HG03354 (cell line): ENCODE data around the gene SPG11.
"Not testable (repeated sequence)": the region's sequence is repeated elsewhere in the genome, so short reads cannot be mapped to it uniquely, and the experiment has no call there.

Source experiments
- ATAC-seq: cut with Tn5 transposase; IDR thresholded peaks from one replicate; pipeline ENCODE4 v1.9.1; 2021; ENCODE audit warnings: mild to moderate bottlenecking; ENCODE audit not compliant: unreplicated experiment, poor library complexity, severe bottlenecking

The SPG11 gene

DNA sequence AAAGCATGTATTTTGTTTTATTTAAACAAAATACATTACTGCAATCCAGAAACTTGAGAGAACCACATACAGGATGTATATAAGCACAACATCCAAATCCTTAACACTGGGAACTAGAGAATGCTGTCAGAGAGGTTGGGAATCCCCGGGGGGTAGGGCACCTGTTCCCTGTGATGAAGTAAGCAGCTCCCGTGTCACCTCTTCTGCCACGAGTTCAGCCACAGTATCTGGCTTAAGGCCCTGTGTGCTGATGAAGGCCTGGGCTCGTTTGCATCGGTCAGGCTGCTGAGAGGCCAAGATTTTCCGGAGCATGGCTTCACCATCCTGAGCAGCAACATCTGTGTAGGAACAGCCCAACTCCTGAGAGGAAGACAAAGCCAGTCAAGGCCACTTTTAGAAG, 90.1 kb downstream of the SPG11 start:
- no peak for ATAC-seq

DNA sequence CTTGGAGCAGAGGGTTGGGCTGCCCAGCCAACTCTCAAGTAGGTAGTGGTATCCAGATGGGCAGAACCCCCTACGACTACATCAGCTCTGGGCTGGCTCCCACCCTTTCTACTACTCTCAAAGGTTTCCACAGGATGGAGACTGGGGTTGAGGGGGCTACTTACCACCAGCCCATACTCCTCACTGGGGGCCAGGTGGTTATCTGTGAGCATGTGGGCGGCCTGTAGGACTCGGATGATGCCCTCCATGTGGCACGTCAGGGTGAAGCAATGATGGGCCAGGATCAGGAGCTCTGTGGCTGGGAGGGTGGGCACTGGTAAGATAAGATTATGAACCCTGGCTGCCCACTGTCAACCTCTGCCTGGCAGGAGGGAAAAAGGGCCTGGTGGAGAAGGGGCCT, 93.1 kb downstream of the SPG11 start:
- no peak for ATAC-seq

DNA sequence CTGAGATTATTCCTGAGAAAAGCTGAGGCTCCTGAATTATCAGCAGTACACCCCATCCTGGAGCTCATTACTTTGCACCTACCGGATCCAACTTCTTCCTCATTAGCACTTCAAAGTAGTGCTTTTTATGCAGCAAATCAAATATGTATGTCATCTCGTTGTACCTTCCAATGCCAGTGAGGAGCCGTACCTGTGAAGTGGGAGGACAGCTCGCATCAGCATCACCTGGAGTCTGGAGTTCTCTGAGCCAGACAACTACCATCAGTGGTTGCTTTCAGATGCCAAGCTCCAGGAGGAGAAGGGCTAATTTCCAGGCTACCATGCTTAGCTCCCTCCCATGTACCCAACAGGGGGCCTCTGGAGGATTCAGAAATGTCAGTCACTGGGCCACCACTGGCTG, 94.1 kb downstream of the SPG11 start:
- no peak for ATAC-seq

DNA sequence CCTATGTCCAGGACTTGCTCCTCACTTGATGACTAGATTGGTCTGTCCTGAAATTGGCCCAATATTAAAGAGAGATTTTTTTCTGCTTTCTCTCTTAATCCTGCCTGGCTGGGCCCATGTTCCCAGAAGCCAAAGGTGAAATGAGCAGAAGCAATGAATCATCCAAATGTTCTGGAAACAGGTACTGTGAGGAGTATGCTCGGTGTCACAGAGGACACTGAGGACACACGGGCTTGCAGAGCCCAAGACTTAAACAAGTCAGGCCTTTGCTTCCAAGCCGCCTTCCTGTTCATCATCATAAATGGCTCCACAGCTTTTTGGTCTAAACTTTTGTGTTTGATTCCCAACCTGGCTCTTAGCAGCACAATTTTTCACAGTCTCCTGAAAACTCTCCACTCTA, 95.1 kb downstream of the SPG11 start:
- ATAC-seq = no peak

DNA sequence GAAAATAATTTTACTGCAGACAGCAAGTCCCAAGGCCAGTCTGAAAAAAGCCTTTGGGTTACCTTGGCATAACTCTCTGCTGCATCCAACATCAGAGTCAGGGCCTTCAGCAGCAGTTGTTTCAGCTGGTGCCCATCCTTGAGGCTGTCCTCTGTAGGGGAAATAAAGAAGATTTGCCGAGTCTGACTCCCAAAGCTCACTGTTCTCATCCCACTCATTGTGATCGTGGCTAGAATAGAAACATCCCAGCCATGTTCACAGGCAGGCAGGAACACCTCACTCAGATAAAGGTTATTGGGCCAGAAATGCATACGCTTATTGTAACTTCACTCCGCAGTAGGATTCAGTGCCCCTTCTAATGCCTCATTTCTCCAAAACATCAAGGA, 97.3 kb downstream of the SPG11 start:
- ATAC-seq = no peak

DNA sequence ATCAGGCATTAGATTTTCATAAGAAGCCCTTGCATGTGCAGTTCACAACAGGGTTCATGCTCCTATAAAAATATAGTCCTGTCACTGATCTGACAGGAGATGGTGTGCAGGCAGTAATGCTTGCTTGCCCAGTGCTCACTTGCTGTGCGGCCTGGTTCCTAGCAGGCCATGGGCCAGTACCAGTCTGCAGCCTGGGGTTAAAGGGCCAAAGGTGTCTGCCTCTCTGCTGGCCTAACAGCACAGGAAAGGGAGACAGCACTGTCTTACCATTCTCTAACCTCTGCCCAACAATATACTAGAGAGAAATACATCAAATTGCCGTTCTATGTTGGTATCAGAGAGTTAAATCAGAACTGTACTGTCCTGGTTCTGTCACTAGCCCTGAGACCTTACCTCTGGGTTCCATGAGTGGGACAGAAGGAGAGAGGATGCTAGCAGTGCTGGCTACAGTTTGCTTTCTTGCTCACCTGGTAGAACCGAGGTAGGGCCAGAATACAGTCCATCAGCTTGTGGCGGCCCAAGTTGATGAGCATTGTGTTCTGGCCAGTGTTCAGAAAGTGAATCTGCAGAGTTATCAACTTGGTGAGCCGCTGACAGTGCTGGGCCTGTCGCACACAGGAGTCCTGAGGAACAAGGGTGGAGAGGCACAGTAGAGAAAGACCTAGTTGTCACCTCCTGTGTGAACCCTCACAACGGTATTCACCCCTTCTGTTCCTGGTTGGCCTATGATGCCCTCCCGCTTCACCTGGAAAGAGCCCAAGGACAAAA, 97.9 kb downstream of the SPG11 start:
- no peak for ATAC-seq

DNA sequence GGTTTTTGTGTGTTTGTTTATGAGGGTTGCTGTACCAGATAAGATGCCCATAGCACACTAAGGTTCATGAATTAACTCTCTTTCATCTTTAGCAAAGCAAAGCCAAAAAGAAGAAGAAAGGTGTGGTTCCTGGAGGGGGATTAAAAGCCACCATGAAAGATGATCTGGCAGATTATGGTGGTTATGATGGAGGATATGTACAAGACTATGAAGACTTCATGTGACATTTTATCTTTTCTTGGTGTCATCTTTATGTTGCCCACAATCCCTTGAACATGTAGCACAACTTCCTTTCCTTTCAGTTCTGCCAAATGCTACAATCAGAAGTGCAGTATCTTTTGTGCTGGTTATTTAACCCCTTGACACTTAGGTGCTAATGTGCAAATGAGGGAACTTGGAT, 102.5 kb downstream of the SPG11 start:
- ATAC-seq = not testable (repeated sequence)

DNA sequence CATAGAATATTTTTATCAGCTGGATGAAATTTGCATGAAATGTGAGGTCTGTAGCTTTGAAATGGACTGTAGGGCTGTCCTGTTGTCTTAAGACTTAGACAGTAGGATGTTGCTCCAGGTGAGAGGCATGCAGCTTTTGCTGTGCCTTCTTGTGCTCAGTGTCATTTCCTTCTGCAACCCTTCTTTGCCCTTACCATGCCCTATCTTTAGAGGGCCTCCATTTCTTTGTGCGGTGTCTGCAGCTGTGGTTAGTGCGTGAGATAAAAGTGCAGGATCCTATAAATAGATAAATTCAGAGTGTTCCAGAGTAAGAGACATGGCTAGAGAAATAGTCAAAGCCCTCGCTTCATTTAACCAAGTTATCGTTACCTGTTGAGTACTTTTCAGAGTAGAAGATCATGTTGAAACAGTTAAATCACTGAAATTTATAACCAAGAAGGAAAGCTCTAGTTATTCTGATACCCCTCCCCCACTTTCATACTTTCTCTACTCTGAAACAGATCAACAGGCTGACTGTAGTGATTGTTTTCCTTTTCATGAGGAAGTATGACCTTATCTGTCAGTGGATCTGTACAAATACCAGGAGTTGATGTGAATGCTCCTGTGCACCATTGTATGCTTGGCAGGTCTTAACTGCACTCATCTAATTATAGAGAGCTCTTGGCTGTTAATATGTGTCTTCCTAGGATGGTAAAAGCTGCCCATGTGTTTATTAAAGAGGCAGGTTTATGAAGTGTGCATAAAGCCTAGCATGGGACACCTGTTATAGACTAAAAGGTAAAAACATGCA, 108.3 kb downstream of the SPG11 start:
- no peak for ATAC-seq

DNA sequence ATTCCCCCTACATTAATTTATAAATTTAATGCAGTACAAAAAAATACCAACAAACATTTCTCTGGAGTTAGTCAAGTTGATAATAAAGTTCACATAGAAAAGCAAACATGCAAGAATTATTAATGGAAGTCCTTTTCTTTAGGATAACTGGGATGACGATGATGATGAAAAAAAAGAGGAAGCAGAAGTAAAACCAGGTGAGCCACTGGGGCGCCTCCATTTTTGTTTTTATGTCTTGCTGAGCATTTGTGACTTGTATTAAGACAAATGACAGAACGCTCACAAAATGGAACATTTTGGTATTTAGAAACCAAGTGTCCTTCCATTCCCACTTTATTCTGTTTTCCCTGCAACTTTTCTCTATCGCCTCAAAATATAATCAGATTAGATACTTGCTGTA, 112.7 kb downstream of the SPG11 start:
- no peak for ATAC-seq

DNA sequence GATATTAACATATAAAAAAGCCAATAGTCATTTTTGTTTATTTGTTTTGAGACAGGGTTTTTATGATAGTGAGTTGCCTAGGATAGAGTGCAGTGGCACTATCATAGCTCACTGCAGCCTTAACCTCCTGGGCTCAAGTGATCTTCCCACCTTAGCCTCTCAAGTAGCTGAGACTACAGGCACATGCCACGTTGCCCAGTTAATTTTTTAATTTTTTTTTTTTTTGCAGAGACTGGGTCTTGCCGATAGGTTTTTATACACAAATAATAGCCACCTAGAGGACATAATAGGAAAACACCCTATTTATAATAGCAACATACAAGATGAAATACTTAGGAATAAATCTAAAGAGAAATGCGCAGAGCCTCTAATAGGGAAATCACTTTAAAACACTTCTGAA, 113.2 kb downstream of the SPG11 start:
- no peak for ATAC-seq

DNA sequence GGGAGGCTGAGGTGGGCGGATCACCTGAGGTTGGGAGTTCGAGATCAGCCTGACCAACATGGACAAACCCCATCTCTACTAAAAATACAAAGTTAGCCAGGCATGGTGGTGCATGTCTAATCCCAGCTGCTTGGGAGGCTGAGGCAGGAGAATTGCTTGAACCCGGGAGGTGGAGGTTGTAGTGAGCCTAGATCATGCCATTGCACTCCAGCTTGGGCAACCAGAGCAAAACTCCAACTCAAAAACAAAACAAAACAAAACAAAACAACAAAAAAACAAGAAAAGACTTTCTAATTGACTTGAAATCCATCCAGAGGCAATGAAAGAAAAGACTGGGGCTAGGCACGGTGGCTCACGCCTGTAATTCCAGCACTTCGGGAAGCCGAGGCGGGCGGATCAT, 114.3 kb downstream of the SPG11 start:
- not testable (repeated sequence) for ATAC-seq

DNA sequence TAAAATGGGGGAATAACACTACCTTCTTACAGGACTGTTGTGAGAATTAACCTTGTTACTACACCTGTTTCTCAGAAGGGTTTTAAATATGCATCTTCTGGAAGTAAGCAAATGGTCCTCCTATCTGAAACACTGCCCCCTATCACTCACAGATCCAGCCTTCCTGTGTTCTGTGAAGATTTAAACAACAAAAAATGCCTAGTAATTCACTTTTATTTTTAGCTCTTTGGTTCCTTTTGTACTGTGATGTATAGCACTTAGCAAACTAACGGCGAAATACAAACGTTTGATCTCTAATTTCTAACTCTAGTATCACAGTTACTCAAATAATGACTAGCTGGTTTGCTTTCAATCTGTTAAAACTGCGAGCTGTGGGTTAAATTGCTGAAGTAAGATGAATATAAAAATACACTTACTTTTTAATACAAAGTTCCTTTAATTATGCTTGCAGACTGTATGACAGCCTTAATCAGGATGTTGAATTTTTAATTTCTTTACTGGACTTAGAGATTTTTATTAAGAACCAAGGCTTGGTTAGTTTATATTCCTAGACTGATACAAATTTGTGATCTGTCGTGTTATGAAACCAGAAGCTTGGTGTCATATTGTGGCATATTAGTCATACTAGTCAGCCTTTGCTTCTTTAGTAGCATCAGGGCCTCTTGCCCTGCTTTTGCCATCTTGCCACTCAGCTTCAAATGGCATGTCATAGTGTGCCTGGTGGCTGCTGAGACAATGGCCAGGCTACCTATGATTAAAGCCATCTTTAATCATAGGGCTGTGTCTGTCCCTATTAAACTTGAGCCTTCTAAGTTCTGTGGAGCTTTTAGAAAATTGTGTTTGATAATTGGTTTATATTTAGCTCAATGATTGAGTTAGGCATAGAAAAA, 117.3 kb downstream of the SPG11 start:
- ATAC-seq = peak; percentile 82

DNA sequence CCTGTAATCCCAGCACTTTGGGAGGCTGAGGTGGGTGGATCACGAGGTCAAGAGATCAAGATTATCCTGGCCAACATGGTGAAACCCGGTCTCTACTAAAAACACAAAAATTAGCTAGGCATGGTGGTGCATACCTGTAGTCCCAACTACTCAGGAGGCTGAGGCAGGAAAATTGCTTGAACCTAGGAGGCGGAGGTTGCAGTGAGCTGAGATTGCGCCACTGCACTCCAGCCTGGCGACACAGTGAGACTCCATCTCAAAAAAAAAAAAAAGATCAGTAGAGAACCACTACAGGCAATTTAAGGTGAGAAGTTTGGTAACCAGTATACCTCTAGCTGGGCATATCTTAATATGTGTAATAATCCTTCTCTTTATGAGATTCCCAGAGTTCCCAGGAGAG, 118.7 kb downstream of the SPG11 start:
- not testable (repeated sequence) for ATAC-seq

DNA sequence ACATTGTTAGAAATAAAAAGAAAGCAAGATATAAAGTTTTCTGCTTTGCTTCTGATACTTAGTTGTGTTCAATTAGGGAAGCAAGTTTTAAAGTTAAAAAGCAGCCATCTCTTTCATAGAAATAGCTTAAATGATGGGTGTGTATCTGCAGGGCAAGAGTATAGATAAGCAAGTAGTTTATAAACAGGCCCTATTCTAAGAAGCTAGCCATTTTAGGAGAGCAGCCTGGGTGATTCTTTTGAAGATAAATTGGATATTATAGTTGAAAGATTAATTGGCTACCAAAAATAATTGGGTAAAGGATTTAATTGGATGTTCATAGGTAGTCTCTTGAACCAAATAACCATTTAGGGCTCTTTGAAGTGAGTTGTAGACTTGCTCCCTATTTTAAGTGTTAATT, 120.9 kb downstream of the SPG11 start:
- ATAC-seq = no peak

DNA sequence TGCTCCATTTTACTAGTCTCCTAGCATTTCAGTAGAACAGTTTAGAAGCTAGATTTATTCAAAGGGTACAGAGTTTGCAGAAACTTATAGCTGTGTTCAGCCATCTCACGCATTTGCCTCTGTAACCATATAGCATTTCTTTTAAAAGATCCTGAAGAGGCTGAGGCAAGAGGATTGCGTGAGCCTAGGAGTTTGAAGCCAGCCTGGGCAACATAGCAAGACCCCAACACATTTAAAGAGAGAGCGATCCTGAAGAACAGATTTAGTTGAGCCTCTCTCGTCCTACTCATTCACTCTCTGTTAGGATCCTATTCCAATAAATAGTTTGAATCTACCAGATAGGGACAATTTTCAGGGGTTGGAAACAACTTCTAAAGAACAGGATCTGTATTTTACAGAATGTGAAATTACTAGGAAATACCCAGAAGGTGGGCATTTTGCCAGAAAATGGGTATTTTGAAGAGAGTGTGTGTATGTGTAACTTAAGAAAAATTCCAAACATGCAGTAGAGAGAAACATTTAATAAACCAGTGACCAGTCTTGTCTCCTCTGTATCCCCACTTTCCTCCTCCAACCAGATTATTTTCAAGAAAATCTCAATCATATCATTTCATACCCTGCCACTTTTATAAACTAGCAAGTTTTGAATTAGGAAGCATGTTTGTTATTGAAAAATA, 122.0 kb downstream of the SPG11 start:
- ATAC-seq = no peak

DNA sequence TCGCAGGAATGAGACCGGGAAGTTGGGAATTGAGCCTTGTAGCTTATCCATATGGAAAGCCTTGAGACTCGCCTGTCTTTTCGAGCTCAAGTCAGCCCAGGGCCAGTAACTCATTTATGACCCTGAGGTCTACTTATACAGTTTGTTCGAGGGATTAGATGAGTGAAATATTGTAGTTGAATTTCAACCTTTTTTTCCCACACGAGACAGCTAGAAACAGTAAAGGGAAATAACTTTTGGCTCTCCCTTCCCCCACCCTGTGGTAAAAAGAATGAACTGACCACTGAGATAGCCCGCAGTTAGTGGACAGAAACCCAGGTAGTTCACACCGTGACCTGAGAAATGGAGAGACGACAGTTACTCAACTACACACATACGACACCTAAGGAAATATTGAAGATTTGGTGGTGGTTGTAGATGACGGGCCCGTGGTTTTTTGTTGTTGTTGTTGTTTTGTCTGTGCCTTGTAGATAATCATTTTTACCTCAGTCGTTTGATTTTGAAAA, 125.7 kb downstream of the SPG11 start:
- no peak for ATAC-seq

DNA sequence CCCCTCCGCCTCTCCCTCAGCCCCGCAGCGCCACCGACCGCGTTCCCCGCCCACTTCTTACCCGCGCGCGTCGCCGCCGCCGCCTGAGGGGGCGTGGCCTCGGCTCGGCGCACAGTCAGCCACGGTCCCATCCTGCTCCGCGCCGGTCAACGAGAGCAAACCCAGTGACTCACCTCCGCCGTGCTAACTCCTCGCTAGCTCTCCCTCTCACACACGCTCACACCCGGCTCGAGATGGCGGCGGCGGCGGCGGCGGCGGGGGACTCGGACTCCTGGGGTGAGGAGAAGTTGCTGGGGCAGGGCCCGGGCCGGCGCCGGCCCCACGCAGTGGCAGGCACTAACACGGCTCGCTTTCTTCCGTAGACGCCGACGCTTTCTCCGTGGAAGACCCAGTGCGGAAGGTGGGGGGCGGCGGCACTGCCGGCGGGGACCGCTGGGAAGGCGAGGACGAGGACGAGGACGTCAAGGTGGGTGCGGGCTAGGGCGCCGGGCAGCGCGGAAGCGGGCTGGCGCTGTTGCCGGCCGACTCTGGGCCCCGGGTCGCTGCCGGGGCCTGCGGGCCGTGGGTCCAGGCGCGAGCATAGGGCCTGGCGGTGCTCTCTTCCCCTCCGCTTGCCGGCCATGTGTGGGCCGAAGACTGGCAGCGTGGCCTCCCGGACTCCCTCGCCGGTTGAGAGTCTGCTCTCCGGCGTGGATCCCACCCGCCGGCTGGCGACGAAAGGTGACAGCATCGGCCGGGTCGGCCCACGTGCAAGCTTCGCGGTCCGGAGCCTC, 126.3 kb downstream of the SPG11 start, which contains the start of gene EIF3J:
Gene EIF3J, plus strand, starts transcription at position 186 of the 773 bp plus-strand sequence. Its CDS starts 48 bp downstream, at position 234.
- peak; percentile 91 for ATAC-seq

DNA sequence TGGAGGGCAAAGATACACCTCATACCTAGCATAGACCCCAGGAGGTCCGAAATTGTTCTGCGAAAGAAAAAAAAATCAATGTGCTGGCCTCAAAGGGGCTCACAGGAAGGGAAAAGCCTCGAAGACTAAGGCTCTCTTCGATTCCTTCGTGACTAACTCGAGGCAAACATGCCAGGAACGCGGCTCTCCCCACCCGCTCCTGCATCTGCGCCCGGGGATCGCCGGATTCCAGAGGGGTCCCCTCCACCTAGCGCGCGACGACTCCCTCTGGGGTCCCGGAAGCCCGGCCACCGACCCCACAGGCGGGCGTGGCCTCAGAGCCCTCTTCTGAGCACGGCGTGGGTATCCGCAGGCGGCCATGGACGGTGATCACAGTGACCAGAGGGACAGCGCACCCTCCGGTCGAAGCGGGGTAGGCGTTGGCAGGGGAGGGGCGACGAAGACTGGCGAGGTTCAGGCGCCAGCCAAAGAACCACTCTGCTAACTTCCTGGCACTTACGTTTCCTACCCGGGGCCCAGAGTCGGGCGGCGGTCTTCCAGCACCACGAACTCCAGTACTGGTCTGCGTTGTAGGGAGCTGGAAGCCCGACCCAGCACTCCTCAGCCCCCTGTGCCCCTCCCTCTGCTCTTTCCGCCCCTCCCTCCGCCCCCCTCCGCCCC, 127.0 kb downstream of the SPG11 start:
- peak; percentile 58 for ATAC-seq
